Duodenal mucosa (tissue), 2 donors: ENCODE data around the gene OR10K2.

Source experiments
- H3K27ac ChIP-seq: one replicate; pipeline ENCODE4 v1.7.0; 2013; ENCODE audit warnings: low read depth, low read length
- H3K27me3 ChIP-seq, 2 donors: one replicate each; pipeline ENCODE4 v1.7.0; 2013; ENCODE audit warnings: low read length in 2 of 2, control low read depth in 1 of 2; ENCODE audit not compliant: insufficient read depth in 2 of 2, control insufficient read depth in 1 of 2
- H3K36me3 ChIP-seq, 2 donors: one replicate each; pipeline ENCODE4 v1.7.0; 2013; ENCODE audit warnings: low read length in 2 of 2, control low read depth in 1 of 2; ENCODE audit not compliant: insufficient read depth in 2 of 2, control insufficient read depth in 1 of 2
- H3K4me1 ChIP-seq, 2 donors: one replicate each; pipeline ENCODE4 v1.7.0; 2013; ENCODE audit warnings: low read length in 2 of 2, control low read depth in 1 of 2; ENCODE audit not compliant: insufficient read depth in 2 of 2, control insufficient read depth in 1 of 2
- H3K4me3 ChIP-seq, 2 donors: one replicate each; pipeline ENCODE4 v1.7.0; 2013; ENCODE audit warnings: low read length in 2 of 2, low read depth in 1 of 2
- H3K9ac ChIP-seq, 2 donors: one replicate each; pipeline ENCODE4 v1.7.0; 2013; ENCODE audit warnings: low read length in 2 of 2, low read depth in 1 of 2
- H3K9me3 ChIP-seq, 2 donors: one replicate each; pipeline ENCODE4 v1.7.0; 2013; ENCODE audit warnings: low read length in 2 of 2, control low read depth in 1 of 2; ENCODE audit not compliant: control insufficient read depth in 1 of 2

Gene OR10K2

DNA sequence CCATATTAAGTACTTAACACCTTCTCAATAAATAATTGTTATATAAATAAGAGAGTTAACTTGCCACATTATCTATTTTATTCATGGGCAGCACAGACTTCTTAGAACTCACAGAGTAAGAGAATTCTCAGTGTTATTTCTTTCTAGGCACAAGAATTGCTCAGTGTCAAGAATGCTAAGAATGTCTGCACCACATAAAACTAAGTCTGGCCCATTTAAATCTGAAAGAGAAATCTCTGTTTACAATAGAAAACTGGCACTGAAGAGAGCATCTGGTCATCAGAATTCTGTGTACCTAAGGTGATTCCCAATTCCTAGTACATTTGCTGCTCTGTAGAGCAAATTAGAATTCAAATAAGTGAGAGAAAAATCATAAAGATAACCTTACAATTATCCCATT lies 3.8 kb downstream of the OR10K2 start:
- H3K27me3 ChIP-seq, result no peaks in the 10 kb centered on the region
- H3K9ac ChIP-seq, result no peak overlapping the region
- H3K27ac ChIP-seq, result no peak overlapping the region
- H3K4me1 ChIP-seq, result no peaks in the 10 kb centered on the region
- H3K9me3 ChIP-seq, result no peaks in the 10 kb centered on the region
- no peaks in the 10 kb centered on the region for H3K36me3 ChIP-seq
- no peak overlapping the region for H3K4me3 ChIP-seq

DNA sequence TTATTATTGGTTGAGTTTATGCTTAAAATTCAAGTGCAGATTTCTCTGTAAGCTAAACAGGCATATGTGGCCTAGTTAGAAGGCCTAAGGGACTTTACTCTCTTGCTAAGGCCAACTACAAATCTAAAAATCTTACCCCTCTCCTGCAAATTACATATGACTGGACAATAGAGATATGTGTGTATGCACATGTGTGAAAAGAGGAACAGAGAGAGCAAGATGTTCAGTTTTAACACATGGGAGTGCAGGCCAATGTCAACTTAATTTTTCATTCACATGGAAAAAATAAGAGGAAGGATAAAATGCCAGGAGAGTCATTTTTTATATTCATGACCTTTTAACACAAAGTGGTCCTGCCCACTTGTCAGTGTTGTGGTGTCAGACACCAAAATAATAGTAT lies 8.5 kb downstream of the OR10K2 start:
- Histone ChIP-seq H3K9ac (no peak overlapping the region), H3K4me1 (no peaks in the 10 kb centered on the region), H3K4me3 (no peak overlapping the region), H3K27me3 (no peaks in the 10 kb centered on the region), H3K36me3 (no peaks in the 10 kb centered on the region), H3K9me3 (no peaks in the 10 kb centered on the region), H3K27ac (no peak overlapping the region)

DNA sequence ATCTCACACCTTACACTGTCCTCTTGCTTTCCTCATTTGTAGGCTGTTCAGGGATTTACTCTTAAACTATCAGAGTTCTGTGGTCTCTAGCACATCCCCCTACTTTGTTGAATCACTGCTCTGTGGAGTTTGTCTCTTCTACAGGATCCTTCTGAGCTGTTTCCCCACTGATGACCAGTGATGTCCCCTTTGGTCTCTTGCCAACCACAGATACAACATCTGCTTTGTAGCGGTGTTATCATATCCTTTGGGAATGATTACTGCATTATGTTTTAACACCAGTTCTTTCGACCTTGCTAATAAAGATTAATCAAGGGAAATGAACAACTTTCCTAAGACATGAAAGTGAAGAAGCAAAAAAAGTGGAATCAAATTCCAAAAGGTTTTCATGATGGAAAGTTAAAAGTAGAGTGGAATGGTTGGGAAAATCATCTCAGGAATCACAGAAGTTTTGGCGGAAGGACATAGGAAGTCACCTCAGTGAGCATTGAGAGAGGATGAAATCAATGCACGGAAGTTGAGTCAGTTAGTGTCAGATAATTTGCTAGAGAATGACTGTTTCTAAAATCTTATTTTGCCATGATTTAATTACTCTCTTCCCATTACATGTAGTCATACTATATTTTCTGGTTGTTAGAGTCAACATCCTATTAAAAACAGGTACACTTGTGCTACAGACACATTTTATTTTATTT lies 11.2 kb downstream of the OR10K2 start:
- Histone ChIP-seq H3K36me3 (no peaks in the 10 kb centered on the region), H3K4me3 (no peak overlapping the region), H3K27ac (no peak overlapping the region), H3K27me3 (no peaks in the 10 kb centered on the region), H3K9ac (no peak overlapping the region), H3K9me3 (no peaks in the 10 kb centered on the region), H3K4me1 (no peaks in the 10 kb centered on the region)

DNA sequence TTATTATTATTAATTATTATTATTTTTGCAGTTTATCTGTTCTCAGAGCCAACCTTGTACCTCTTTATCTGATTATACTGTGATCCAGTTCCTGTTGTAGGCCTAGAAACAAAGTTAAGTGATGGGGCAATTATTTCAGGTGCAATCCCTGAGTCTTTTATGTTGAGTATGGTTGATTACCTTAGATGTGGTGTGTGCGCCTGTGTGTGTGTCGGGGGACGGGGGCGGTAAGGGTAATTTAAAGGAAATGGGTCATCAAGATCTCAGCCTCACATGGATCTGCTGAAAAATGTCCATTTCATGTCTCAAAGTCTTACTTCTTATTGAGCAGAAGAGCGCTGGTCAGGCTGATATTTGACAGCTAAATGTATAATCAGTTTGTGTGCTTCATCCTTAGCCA lies 18.9 kb downstream of the OR10K2 start:
- no peak overlapping the region for H3K27ac ChIP-seq
- H3K9ac ChIP-seq, result no peak overlapping the region
- no peaks in the 10 kb centered on the region for H3K4me1 ChIP-seq

DNA sequence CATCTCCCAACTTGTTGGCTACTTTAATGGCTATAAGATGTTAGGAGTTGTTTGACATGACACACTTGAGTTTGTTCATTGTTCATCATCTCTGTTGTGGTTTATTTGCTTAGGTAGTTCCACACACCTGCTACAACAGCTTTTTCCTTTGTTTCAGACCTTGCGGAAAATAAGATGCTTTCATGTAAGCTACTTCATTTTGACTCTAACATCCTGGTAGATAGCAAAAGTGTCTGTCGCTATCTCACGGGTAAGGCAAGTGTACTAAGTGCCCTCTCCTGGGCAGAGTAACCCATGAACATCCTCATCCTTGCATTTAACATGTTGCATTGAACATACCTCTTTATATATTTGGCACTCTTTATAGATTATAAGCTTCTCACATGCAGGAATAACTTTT lies 25.2 kb downstream of the OR10K2 start:
- Histone ChIP-seq H3K9me3 (no peaks in the 10 kb centered on the region), H3K4me1 (no peaks in the 10 kb centered on the region), H3K36me3 (no peaks in the 10 kb centered on the region), H3K27ac (no peak overlapping the region), H3K27me3 (no peaks in the 10 kb centered on the region), H3K4me3 (no peak overlapping the region), H3K9ac (no peak overlapping the region)

More for the DNA sequence above, 18.9 kb downstream of the OR10K2 start:
- H3K27me3 ChIP-seq, result no peaks in the 10 kb centered on the region
- no peak overlapping the region for H3K4me3 ChIP-seq
- H3K36me3 ChIP-seq, result no peaks in the 10 kb centered on the region
- no peaks in the 10 kb centered on the region for H3K9me3 ChIP-seq

DNA sequence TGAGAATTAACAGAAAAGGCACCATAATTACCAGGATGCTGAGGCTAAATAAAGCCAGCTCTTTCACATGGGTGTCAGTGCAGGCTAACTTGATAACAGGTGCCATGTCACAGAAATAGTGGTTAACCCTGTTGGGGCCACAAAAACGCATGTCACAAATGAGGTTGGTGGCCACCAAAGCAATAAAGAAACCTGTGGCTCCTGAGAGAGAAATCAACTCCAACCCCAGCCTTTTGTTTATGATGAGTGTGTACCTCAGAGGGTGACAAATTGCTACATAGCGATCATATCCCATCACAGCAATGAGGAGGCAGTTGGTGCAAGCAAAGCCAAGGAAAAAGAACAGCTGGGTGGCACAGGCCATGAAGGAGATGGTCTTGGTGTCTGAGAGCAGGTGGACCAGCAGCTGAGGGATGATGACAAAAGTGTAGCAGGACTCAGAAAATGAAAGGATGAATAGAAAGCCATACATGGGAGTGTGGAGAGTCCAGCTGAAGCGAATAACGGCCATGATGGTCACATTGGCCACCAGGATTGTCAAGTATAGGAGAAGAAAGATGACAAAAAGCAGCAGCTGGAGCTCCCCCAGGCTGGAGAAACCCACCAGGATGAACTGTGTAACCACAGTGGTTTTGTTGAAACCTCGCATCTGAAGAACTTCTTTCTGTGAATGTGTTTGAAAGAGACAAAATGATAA lies 27.1 kb downstream of the OR10K2 start, which contains the start of gene OR10T2:
Gene OR10T2, minus strand, starts transcription at position 649 of the 697 bp plus-strand sequence. Its CDS starts 0 bp downstream, at position 649.
- no peaks in the 10 kb centered on the region for H3K4me1 ChIP-seq
- no peaks in the 10 kb centered on the region for H3K27me3 ChIP-seq
- H3K36me3 ChIP-seq, result no peaks in the 10 kb centered on the region
- no peak within 1 kb of the TSS for H3K9ac ChIP-seq
- H3K27ac ChIP-seq, result no peak within 1 kb of the TSS
- no peaks in the 10 kb centered on the region for H3K9me3 ChIP-seq
- no peak within 1 kb of the TSS for H3K4me3 ChIP-seq

DNA sequence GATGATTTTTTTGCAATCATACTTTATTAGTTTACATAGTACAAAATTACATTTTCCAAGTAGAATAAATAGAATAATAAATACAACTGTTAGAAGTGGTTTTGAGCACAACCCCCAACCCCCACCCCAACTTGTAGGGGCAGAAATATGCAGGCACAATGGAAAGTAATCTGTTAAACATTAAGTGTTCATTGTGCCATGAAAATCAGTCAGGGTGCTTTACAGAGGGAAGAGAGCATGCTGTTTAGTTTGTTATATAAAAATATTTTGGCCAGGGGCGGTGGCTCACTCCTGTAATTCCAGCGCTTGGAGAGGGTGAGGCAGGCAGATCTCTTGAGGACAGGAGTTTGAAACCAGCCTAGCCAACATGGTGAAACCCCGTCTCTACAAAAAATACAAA lies 29.4 kb downstream of the OR10K2 start:
- H3K9me3 ChIP-seq, result no peaks in the 10 kb centered on the region
- no peak overlapping the region for H3K9ac ChIP-seq
- no peaks in the 10 kb centered on the region for H3K4me1 ChIP-seq
- H3K36me3 ChIP-seq, result no peaks in the 10 kb centered on the region
- H3K4me3 ChIP-seq, result no peak overlapping the region
- no peaks in the 10 kb centered on the region for H3K27me3 ChIP-seq
- H3K27ac ChIP-seq, result no peak overlapping the region

DNA sequence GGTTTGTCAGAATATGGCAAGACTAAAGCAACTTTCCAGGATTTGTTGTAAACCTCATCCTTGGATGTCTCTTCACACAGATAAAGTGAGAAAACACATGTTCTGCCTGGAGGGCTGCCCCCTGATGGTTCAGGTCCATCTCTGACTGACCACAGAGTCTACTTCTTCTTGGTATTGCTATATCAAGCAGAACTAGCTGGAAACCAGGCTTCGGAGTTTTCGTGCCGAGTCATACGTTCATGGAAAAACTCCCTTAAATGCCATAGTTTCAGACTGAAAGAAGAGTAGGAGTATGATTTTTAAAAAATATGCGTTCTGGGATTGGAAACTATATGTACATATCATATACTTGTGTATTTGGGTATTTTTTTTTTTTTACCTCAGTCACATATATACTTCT lies 32.6 kb downstream of the OR10K2 start:
- no peaks in the 10 kb centered on the region for H3K9me3 ChIP-seq
- no peaks in the 10 kb centered on the region for H3K36me3 ChIP-seq
- no peak overlapping the region for H3K27ac ChIP-seq
- no peak overlapping the region for H3K4me3 ChIP-seq
- no peak overlapping the region for H3K9ac ChIP-seq
- no peaks in the 10 kb centered on the region for H3K27me3 ChIP-seq
- no peaks in the 10 kb centered on the region for H3K4me1 ChIP-seq

DNA sequence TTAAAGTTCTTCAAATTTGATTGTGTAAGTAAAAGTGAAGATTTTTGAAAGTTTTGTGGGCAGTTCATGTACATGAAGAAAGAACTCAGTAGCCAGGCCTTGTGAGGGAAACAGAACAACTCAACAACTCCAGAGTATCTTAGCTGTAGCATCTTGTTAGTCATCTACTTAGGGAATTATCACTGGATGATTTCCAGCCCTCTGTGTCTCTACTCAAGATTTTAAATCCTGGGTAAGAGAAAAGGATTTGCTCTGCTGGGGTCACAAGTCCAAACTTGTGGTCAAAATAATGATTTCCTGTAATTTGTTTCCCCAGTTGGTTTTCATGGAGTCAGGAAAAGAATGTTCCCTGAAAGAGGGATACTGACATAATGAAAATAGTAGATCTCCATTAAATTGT lies 34.9 kb downstream of the OR10K2 start:
- Histone ChIP-seq H3K27me3 (no peaks in the 10 kb centered on the region), H3K4me3 (no peak overlapping the region), H3K27ac (no peak overlapping the region), H3K36me3 (no peaks in the 10 kb centered on the region), H3K9me3 (no peaks in the 10 kb centered on the region), H3K4me1 (no peaks in the 10 kb centered on the region), H3K9ac (no peak overlapping the region)

DNA sequence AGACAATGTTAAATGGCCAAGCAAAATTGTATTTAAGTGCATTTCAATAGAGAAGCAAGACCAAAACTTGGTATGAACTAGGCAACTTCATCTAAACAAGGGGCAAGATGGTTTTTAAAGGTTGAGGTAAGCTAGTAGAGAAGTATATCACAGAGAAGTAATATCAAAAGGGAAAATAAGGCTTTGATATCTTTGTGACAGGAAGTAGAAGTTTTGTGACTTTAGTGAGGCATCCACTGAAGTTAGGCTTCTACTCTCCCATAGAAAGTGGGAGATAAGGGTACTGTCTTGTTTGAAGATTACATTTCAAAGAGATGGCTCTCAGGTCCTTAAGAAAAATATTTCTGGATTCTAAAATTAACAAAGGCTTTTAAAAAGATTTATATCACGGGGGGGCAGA lies 35.7 kb downstream of the OR10K2 start:
- H3K27ac ChIP-seq, result no peak overlapping the region
- no peak overlapping the region for H3K4me3 ChIP-seq
- no peaks in the 10 kb centered on the region for H3K36me3 ChIP-seq
- no peaks in the 10 kb centered on the region for H3K4me1 ChIP-seq
- H3K27me3 ChIP-seq, result no peaks in the 10 kb centered on the region
- H3K9me3 ChIP-seq, result no peaks in the 10 kb centered on the region
- no peak overlapping the region for H3K9ac ChIP-seq
